HG02885 (cell line): ENCODE measurements around the gene XPC.

Experiments used
- ATAC-seq: cut with Tn5 transposase; IDR thresholded peaks from one replicate; pipeline ENCODE4 v1.9.1; 2021; ENCODE audit warnings: mild to moderate bottlenecking; ENCODE audit not compliant: unreplicated experiment, poor library complexity

XPC gene

DNA sequence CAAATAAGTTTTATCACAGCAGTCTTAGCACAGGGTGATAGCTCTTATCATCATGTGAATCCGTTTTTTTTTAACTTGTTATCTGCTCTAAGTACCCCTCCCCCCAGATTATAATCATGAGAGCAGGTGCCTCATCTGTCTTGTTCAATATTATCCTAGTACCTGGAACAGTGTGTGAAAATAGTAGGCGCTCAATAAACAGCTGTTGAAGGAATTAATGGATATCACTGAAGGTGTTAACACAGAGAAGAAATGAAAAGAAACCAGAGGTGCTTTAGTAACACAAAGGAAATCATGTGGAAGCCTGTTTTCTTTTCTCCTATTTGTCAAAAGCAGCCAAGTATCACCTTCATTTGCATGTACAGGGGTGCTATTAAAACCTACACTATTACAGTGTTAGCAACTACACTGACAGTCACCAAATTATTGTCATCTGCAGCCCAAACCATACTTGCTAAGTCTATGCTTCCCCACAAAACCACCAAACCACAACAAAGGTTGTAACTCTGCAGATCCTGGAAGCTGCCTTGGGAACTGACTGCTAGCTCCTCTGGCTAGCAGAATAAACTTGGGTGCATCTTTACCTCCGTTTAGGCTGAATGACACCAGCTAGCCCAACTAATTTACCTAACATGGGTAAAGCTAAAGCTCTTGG lies 2.9 kb downstream of the XPC start:
- ATAC-seq = no peak

DNA sequence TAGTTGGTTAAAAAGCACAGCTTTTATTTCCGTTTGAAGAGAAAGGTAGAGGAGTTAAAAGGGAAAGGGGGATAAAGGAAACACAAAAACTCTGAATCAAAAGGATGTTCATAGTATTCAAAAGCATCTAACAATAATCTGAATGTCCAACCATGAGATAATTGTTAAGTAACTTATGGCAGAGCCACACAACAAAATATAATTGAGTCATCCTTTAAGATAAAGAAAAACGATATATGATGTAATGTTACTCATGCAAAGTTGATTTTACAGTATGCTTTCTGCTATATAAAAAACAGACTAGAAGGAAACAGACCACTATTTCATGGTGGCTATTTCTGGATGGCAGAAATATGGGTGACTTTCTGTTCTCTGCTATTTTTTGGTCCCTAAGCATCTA lies 3.9 kb downstream of the XPC start:
- ATAC-seq = no peak

DNA sequence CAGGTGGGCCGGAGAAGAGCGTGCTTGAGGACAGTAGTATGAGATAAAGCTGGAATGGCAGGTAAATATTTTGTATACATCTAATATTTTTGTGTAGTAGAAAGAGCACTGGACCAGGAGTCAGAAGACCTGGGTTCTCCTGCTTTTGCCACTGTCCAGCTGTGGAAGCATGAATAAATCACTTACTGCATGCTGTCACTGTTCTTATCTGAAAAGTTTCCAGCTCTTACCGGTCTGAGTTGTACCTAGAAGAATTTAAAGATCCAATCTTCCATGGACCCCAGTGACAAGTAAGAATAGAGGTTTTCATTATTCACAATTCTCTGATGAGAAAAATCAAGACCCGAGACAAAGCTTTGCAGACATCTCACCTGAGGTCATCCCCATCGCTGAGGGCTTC lies 5.9 kb downstream of the XPC start:
- ATAC-seq = no peak

GRCh38 chr3:14170531-14171159 lies 7.8 kb downstream of the XPC start:
- no peak for ATAC-seq

DNA sequence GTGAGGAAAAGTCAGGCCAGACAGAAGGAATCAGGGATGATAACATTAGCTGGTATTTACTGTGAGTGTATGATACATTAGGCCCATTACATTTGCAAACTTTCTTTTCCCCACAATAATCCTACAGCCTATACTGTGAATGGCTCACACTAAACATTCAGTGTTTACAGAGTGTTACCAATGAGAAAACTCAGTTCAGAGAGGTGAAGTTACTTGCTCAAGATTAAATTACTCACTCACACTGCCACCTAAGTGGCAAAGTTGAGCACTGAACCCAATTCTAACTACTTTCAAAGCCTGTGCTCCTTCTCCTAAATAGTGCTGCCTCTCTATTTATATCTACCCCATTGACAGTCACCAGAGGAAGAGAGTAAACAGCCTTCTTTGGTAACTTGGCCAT lies 8.5 kb downstream of the XPC start:
- no peak for ATAC-seq

GRCh38 chr3:14169435-14169834 lies 9.0 kb downstream of the XPC start:
- ATAC-seq = no peak

DNA sequence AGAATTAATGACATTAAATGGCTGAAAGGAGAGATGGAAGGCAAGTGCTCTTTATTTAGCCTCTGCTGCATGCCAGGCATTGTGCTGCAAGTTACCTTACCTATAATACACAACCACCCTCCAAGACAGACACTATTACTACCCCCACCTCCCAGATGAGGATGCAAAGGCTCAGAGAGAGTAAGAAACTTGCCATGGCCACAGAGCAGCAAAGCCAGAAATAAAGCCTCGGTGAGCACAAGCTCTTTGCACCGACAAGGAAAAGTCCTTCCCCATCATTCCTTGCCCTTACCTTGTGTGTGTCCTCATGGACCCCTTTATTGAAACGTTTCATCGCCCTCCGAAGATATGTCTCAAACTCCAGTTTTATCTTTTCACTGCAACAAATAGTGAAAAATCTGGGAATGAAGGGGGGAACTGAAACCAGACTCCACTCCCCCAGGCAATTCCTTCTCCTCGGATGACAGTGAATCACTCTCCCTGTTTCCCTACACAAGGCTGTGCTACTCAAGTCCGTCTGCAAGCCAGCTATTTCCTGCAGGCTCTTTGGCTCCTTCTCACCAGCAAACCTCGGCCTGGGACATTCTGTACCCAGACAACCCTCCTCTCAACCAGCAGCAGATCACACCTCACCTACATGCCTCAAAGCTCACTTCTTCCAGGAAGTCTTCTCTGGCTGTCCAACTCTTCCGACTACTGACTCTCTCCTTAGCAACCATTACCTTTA lies 11.4 kb downstream of the XPC start:
- no peak for ATAC-seq

DNA sequence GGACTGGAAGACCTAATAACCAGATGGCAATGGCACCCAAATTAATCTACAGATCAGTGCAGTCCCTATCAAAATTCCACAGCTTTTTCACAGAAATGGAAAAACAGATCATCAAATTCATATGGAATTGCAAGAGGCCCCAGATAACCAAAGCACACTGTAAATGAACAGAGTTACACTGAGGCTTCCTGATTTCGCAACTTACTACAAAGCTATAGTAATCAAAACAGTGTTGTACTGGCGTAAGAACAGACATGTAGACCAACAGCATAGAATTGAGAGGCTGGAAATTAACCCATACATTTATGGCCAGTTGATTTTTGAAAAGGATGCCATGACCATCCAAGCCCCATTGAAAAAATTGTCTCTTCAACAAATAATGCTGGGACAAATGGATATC lies 16.2 kb downstream of the XPC start:
- no peak for ATAC-seq

DNA sequence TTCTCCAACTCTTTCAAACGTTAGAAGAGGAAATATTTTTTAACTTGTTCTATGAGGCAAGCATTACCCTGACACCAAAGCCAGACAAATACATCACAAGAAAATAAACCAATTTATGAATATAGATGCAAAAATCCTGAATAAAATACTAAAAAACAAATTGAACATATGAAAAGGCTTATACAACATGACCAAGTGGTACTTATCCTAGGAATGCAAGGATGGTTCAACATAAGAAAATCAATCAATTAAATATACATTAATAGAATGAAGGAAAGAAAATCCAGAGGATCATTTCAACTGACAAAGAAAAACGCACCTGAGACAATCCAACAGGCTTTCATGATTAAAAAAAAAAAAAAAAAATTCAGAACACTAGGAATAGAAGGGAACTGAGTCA lies 17.1 kb downstream of the XPC start:
- no peak for ATAC-seq

DNA sequence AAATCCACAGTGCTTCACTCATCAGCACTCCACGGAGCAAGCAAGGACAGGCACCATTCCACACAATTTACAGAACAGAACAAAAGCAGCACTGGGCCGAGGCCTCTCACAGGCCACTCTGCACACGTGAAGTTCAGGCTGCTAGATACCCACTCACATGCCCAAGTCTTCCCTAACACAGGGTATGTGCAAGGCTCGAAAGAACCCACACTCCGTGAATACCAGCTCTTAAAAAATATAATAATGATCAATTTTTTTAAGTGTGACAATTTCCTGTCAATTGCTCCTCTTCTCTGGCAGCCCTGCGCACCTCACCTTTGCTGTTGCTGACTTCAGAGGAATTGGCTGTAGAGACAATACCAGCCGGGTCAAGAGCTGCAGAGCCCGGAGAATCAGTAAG lies 19.0 kb downstream of the XPC start:
- no peak for ATAC-seq

GRCh38 chr3:14158370-14158769 lies 20.0 kb downstream of the XPC start:
- ATAC-seq = no peak

- no peak for ATAC-seq
Measured at GRCh38 chr3:14157951-14158350, 20.4 kb downstream of the XPC start.

GRCh38 chr3:14156843-14157561 lies 21.4 kb downstream of the XPC start:
- no peak for ATAC-seq

DNA sequence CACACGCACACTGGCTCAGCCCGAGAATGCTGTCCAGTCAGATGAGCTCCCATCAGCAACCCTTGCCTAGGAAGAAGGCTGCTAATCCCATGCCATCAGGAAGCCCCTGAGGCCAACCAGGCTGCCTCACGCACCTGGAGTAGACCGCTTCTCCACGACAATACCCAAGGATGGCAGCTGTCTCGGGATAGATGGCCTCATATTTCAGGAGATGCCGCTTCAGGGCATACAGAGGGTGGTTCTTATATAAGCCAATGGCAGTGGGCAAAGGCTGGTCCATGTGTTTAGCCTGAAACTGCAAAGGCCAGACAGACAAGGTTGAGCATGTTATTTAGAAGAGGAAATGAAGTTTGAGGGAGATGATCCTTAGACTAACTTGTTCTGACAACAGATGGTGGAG lies 22.2 kb downstream of the XPC start:
- ATAC-seq = no peak

DNA sequence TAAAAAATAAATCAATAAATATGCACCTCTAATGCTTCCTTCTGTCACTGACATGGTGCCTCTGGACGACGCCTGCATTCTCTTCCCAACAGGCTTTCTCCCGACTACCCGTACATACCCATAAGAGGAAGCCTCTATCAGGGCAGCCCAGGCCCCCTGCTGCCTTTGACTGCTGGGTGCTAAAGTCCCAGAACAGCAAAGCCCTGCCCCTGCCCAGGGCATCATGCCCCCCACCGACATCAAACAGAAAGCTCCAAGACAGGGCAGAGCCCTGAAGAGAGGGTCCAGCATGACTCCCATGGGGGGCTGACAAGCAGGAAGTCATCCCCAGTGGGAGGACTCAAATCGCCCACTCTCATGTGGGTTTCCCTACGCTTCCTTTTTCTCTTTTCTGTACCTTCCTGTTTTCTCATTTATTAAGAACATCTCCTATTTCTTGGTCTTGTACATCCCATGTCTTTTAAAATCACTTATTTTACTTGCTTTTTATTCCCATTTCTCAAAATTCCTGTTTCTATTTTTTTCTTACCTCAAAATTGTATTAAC lies 23.4 kb downstream of the XPC start:
- ATAC-seq = no peak

GRCh38 chr3:14154276-14154675 lies 24.1 kb downstream of the XPC start:
- ATAC-seq = no peak

- ATAC-seq = no peak
Measured at GRCh38 chr3:14153663-14154062, 24.7 kb downstream of the XPC start.

GRCh38 chr3:14152963-14153355 lies 25.4 kb downstream of the XPC start:
- no peak for ATAC-seq

GRCh38 chr3:14152233-14152962 lies 26.0 kb downstream of the XPC start:
- ATAC-seq = no peak

- no peak for ATAC-seq
Measured at GRCh38 chr3:14151471-14152083, 26.8 kb downstream of the XPC start.
